AG10803 (cell line): Measurements from ENCODE around the gene JARID2.

Experiments
- DNase-seq: peaks from one replicate; pipeline ENCODE4 v3.0.0; 2010; ENCODE audit warnings: low read depth
- H3K4me3 ChIP-seq: 2 replicates; pipeline ENCODE4 v1.5.1; 2011; ENCODE audit warnings: mild to moderate bottlenecking, low read length, control low read depth
- CTCF ChIP-seq: conservative IDR thresholded peaks from 2 replicates; pipeline ENCODE4 v1.5.1; 2011; ENCODE audit warnings: mild to moderate bottlenecking, low read length, control low read depth, inconsistent platforms

Gene JARID2

GRCh38 chr6:15423286-15423993, 177.6 kb downstream of the JARID2 start:
- TF ChIP-seq CTCF: no peak
- peak; percentile 51 for DNase-seq
- no peak overlapping the region for H3K4me3 ChIP-seq

GRCh38 chr6:15425947-15426346, 180.1 kb downstream of the JARID2 start:
- no peak overlapping the region for H3K4me3 ChIP-seq

DNA sequence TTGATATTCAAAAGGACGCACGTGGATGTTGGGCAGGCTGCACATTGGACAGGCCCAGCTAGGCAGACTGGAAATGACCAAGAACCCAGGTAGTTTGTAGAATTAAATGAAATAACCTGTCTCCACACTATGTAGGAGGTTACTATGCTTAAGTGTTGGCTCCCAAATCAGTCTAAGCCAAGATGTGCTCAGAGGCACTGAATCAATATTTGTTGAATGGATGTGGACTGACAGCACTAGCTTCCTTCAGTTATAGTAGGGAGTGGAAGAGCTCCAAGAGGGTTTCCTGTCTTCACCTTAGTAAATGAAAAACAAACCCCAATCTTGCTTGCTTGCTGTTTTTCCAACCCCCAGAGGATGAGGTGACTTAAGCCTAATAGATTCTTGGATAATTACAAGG, 180.5 kb downstream of the JARID2 start:
- no peak for DNase-seq
- TF ChIP-seq CTCF: no peak
- H3K4me3 ChIP-seq: no peak overlapping the region

More at GRCh38 chr6:15425947-15426346, 180.1 kb downstream of the JARID2 start:
- no peak for DNase-seq
- TF ChIP-seq CTCF: no peak

DNA sequence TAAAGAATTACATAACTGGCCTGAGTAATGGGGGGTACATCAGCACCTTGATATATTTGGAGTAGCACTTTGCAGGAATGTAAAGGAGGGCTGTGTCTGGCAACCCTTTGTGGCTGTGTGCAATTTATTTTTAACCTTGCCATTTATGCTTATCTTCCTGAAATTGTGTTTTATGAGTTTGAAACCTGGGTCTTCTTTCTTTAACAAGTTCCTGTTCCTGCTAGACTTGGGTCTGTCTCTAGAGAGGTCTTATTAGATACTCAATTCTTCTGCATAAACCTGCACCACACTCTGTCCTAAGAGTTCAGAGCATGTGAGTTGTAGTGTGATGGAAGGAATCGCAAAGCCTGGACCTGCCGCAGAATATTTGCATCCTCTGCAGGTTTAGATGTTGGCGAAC, 181.0 kb downstream of the JARID2 start:
- no peak for TF ChIP-seq CTCF
- no peak for DNase-seq
- H3K4me3 ChIP-seq: no peak overlapping the region

DNA sequence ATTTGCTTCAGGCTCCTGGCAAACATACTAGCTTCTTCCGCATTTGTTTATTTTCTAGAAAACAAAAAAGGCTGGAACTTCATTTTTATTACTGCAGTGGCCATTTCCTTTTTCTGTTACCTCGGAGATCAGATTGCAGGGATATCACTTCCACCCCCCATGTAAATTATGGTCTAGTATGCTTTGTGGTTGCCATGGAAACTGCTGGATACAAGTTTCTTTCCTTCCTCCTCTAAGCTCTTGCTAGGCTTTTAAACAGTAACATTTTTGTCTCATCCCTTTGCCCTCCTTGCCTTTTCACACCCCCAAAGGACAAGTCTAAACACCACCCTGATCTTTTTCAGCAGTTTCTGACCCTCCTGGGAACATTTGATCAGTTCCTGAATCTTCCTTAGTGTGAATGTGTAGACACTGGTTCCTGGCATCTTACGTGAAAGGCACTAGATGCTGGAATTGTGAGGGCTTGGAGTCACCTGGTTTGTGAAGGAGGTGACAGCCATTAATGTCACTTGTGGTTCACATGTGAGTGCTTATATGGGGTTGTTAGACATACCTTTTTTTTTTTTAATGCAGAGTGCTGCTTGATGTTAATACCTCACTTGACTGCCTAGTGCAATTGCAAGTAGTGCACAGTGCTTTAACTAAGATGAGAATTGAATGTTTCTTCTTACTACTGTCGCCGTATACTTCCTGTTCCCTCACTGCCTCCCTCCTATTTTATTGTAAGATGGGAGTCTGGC, 181.6 kb downstream of the JARID2 start:
- no peak for DNase-seq
- no peak overlapping the region for H3K4me3 ChIP-seq
- no peak for TF ChIP-seq CTCF

- peak; percentile 91 for DNase-seq
- no peak overlapping the region for H3K4me3 ChIP-seq
- no peak for TF ChIP-seq CTCF
Measured at GRCh38 chr6:15429141-15430110, 183.6 kb downstream of the JARID2 start.
